Natural killer cell (primary cell): Measurements from ENCODE around the gene PAFAH1B1. TPM values are rescaled to one million over a fixed set of nuclear protein-coding genes. Genes with fewer than 3 reads are reported as not detected.

Experiments
- ATAC-seq, 3 donors: fragments of 150-1000 bp in 2 of 3; fragments of 200-7000 bp in 1 of 3; cut with Tn5 transposase; 1 replicate in 1 of 3; 2 replicates in 2 of 3; pipeline ENCODE4 v1.10.0; 2021; ENCODE audit warnings: mild to moderate bottlenecking in 2 of 3, moderate library complexity in 2 of 3
- DNase-seq, 2 donors: peaks; one replicate each; pipeline versions ENCODE4 v3.0.0 to v3.0.0-alpha.2; 2013 to 2021; ENCODE audit warnings: mixed read lengths in 1 of 2
- H3K27ac ChIP-seq: one replicate; pipeline ENCODE4 v1.5.1; 2013; ENCODE audit warnings: mild to moderate bottlenecking, low read length
- H3K27me3 ChIP-seq: one replicate; pipeline ENCODE4 v1.6.1; 2013; ENCODE audit warnings: low read length; ENCODE audit not compliant: control insufficient read depth, insufficient read depth
- H3K36me3 ChIP-seq: one replicate; pipeline ENCODE4 v1.6.1; 2013; ENCODE audit warnings: low read length; ENCODE audit not compliant: control insufficient read depth, insufficient read depth
- H3K4me1 ChIP-seq: one replicate; pipeline ENCODE4 v1.6.1; 2013; ENCODE audit warnings: low read length; ENCODE audit not compliant: control insufficient read depth, insufficient read depth
- H3K4me3 ChIP-seq: one replicate; pipeline ENCODE4 v1.5.1; 2013; ENCODE audit warnings: low read length
- H3K9me3 ChIP-seq: one replicate; pipeline ENCODE4 v1.6.1; 2013; ENCODE audit warnings: low read length; ENCODE audit not compliant: control insufficient read depth, insufficient read depth
- H3K27ac Mint-ChIP-seq, 2 donors: one replicate each; pipeline ENCODE4 v1.8.0; 2022; ENCODE audit warnings: mild to moderate bottlenecking in 2 of 2, mixed read lengths in 2 of 2, moderate library complexity in 1 of 2
- H3K27me3 Mint-ChIP-seq, 2 donors: one replicate each; pipeline ENCODE4 v1.8.0; 2022; ENCODE audit warnings: low read depth in 2 of 2, mixed read lengths in 2 of 2
- H3K36me3 Mint-ChIP-seq: one replicate; pipeline ENCODE4 v1.8.0; 2022; ENCODE audit warnings: mixed read lengths
- H3K4me1 Mint-ChIP-seq, 2 donors: one replicate each; pipeline ENCODE4 v1.8.0; 2022; ENCODE audit warnings: mixed read lengths in 2 of 2
- H3K4me3 Mint-ChIP-seq: one replicate; pipeline ENCODE4 v1.8.0; 2022; ENCODE audit warnings: mild to moderate bottlenecking, moderate library complexity, mixed read lengths
- H3K9me3 Mint-ChIP-seq, 2 donors: one replicate each; pipeline ENCODE4 v1.8.0; 2022; ENCODE audit warnings: mixed read lengths in 2 of 2
- WGBS: methylation state at CpG from one replicate; pipeline ENCODE4 v1.1.7; 2013; ENCODE audit warnings: missing lambda C conversion rate; ENCODE audit not compliant: insufficient coverage; 5-methylcytosine and 5-hydroxymethylcytosine counted together
- intact Hi-C: fragments of 100-400 bp; cut with micrococcal nuclease; formaldehyde crosslinking; loops from one replicate; pipeline ENCODE4 v1.14.2; 2022
- total RNA-seq, 4 donors: library from RNA; stranded (reverse); fragments of 120-200 nt in 1 of 4; gene quantifications; one replicate each; pipeline versions ENCODE4 v1.2.3 to v1.2.4, GENCODE V29; 2013 to 2022
- TF ChIP-seq, protein P1 (sequence below): fragments of 200-600 bp; IDR thresholded peaks from one replicate; pipeline ENCODE4 v1.8.0; 2022; ENCODE audit warnings: antibody characterized with exemption

Gene PAFAH1B1
- total RNA-seq, 3 donors from 2014 or later (not counting 1 experiment from before 2014, with no cell fraction given) = 138 to 176 (median 165) TPM

- H3K9me3 ChIP-seq = no peaks in the 10 kb centered on the region
- no peaks in the 10 kb centered on the region for H3K9me3 Mint-ChIP-seq
- peak overlapping the region; percentile 23 for H3K4me3 ChIP-seq
- intact Hi-C loops = no loop called here
- peaks cover 35% of the 10 kb centered on the region for H3K36me3 ChIP-seq
- H3K27me3 Mint-ChIP-seq = no peaks in the 10 kb centered on the region
- peaks cover 4 to 19% of the 10 kb centered on the region in 2 donors for H3K4me1 Mint-ChIP-seq
- DNase-seq (peak; percentile 35 to 49), ATAC-seq (peak; percentile 69 to 86 (median 77))
- peaks cover 42% of the 10 kb centered on the region for H3K4me1 ChIP-seq
- peak overlapping the region in 1 of 2 donors; percentile 77 for H3K27ac Mint-ChIP-seq
- TF ChIP-seq, protein P1, sequence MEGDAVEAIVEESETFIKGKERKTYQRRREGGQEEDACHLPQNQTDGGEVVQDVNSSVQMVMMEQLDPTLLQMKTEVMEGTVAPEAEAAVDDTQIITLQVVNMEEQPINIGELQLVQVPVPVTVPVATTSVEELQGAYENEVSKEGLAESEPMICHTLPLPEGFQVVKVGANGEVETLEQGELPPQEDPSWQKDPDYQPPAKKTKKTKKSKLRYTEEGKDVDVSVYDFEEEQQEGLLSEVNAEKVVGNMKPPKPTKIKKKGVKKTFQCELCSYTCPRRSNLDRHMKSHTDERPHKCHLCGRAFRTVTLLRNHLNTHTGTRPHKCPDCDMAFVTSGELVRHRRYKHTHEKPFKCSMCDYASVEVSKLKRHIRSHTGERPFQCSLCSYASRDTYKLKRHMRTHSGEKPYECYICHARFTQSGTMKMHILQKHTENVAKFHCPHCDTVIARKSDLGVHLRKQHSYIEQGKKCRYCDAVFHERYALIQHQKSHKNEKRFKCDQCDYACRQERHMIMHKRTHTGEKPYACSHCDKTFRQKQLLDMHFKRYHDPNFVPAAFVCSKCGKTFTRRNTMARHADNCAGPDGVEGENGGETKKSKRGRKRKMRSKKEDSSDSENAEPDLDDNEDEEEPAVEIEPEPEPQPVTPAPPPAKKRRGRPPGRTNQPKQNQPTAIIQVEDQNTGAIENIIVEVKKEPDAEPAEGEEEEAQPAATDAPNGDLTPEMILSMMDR = no peak
- no peaks in the 10 kb centered on the region for H3K27me3 ChIP-seq
- no peaks in the 10 kb centered on the region for H3K36me3 Mint-ChIP-seq
- WGBS = 61% methylated on average over 37 of the region's 37 CpGs
- H3K27ac ChIP-seq = peak overlapping the region; percentile 57
- H3K4me3 Mint-ChIP-seq = peak overlapping the region; percentile 71
Observed at GRCh38 chr17:2693561-2694380, 100.3 kb downstream of the PAFAH1B1 start.

DNA sequence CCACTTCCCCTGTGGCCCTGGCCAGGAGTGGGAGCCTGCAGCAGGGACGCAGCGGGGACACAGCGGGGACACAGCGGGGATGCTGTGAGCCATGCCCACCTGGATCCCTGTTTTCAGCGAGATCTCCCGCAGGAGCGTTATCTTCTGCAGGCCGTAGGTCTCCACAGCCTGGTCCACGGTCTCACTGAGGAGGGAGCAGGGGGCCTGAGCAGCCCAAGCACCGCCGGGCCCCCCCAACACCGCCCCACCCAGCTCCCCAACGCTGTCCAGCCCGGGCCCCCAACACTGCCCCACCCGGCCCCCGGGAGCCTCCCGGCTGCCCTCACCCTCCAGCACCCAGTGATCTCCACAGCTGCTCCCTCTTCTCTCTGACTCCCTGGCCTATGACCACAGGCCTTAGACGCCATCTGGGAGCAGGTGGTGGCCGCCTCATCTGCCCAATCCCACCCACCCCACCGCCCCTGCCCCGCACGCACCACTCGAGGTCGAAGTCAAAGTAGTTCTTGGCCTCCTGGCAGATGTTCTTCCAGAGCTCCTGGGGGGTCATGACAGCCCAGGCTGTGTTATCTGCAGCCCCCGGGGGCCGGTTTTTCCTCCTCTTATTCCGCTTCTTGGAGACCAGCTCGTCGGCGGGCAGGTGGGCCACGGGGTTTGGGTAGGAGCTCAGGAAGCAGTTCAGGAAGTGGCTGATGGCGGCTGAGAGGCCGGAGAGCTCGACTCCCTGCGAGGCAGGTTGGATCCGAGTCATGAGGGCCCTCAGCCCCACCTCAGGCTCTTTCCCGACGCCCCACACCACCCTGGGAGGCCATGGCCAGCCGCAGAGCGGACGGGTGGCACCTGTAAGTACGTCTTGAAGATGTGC lies 101.2 kb downstream of the PAFAH1B1 start:
- Mint-ChIP-seq H3K9me3 (no peaks in the 10 kb centered on the region), H3K4me3 (peak overlapping the region; percentile 28), H3K27me3 (no peaks in the 10 kb centered on the region), H3K4me1 (peaks cover 0 to 19% of the 10 kb centered on the region in 2 donors), H3K36me3 (no peaks in the 10 kb centered on the region), H3K27ac (peak overlapping the region in 1 of 2 donors; percentile 77)
- no peak overlapping the region for H3K27ac ChIP-seq
- WGBS = 86% methylated on average over 42 of the region's 42 CpGs
- no peak overlapping the region for H3K4me3 ChIP-seq
- intact Hi-C loops = no loop called here
- H3K9me3 ChIP-seq = no peaks in the 10 kb centered on the region
- H3K4me1 ChIP-seq = peaks cover 34% of the 10 kb centered on the region
- peak in 1 of 3 donors; percentile 9 for ATAC-seq
- no peaks in the 10 kb centered on the region for H3K27me3 ChIP-seq
- peak in 1 of 2 donors; percentile 13 for DNase-seq
- H3K36me3 ChIP-seq = peaks cover 40% of the 10 kb centered on the region
- TF ChIP-seq, protein P1 = no peak

DNA sequence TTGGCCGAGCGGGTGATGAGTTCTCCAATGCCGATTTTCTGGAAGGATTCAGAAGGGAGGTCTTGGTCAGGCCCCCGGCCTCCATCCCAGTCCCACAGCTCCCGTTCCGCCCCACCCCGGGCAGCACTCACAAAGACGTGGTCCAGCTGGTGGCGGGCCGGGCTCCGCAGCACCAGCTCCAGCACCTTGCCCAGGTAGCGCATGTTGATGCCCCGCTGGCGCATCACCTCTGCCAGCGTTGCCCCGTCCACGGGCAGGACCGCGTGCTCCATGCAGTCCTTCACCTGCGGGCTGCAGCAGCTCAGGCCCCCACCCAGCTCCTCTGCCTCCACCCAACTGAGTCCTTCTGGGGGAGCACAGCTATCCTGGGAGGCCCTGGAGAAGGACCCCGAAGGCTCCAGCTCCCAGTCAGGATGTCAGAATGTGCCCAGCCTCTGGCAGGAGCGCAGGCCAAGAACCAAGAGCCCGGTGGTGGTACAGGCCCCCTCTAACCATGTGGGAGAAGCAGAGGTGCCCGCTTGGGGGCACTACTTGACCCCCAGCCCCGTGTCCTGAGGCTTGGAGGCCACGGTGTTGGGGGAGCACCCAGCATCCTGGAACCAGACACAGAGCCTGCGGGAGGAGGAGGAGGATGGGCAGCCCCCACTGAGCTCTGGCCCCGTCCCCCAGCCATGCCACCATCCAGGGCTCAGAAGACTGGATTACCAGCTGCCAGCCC lies 101.9 kb downstream of the PAFAH1B1 start:
- Mint-ChIP-seq H3K27ac (no peak overlapping the region), H3K4me3 (no peak overlapping the region), H3K4me1 (peaks cover 0 to 19% of the 10 kb centered on the region in 2 donors), H3K36me3 (no peaks in the 10 kb centered on the region), H3K27me3 (no peaks in the 10 kb centered on the region), H3K9me3 (no peaks in the 10 kb centered on the region)
- Histone ChIP-seq H3K27me3 (no peaks in the 10 kb centered on the region), H3K9me3 (no peaks in the 10 kb centered on the region), H3K36me3 (peaks cover 43% of the 10 kb centered on the region), H3K4me1 (peaks cover 26% of the 10 kb centered on the region), H3K27ac (no peak overlapping the region), H3K4me3 (no peak overlapping the region)
- 97% methylated on average over 28 of the region's 28 CpGs for WGBS
- TF ChIP-seq, protein P1 = no peak
- ATAC-seq (no peak), DNase-seq (peak in 1 of 2 donors; percentile 13)
- intact Hi-C loops = no loop called here
